GM21526 (cell line): ENCODE results near the gene CGREF1.

Experiments used
- ATAC-seq: cut with Tn5 transposase; IDR thresholded peaks from one replicate; pipeline ENCODE4 v1.9.1; 2021; ENCODE audit warnings: moderate library complexity; ENCODE audit not compliant: unreplicated experiment, low FRiP score

CGREF1 gene, protein sequence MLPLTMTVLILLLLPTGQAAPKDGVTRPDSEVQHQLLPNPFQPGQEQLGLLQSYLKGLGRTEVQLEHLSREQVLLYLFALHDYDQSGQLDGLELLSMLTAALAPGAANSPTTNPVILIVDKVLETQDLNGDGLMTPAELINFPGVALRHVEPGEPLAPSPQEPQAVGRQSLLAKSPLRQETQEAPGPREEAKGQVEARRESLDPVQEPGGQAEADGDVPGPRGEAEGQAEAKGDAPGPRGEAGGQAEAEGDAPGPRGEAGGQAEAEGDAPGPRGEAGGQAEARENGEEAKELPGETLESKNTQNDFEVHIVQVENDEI

DNA sequence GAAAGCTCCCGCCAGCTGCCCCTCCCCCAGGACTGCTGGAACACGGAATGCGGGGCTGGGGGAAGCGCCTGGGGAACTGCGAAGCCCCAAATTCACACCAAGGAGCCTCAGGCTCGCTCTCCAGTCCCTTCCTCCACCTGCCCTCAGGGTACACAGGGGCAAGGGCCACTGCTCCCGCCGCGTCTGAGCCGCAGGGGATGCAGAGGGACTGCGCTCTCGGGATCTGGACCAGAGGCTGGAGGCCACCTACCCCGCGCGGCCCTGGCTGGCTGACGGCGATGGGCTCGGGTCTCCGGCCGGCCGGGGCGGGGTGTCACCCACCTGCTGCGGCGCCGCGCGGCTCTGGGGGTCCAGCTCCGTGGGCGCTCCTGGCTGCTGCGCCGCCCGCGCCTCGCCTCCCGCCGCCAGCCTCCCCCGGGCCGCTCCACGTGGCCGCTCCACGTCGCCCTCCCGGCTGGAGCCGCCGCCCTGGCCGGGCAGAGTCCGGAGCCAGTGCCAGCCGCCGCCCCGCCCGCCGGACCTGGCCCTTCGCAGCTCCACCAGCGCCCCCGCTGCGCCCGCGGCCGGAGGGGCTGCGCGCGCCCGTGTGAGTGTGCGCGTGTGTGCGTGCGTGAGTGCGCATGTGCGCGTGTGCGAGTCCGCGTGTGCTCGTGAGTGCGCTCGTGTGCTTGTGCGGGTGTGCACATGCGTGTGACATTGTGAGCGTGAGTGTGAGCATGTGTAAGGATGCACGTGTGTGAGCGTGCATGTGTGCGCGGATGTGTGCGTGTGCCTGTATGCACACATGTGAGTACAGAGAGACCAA is at the start of gene CGREF1:
Gene CGREF1, minus strand, starts transcription at position 604 of the 805 bp plus-strand sequence. CDS start 14,762 bp downstream, outside the sequence.
- ATAC-seq: no peak

DNA sequence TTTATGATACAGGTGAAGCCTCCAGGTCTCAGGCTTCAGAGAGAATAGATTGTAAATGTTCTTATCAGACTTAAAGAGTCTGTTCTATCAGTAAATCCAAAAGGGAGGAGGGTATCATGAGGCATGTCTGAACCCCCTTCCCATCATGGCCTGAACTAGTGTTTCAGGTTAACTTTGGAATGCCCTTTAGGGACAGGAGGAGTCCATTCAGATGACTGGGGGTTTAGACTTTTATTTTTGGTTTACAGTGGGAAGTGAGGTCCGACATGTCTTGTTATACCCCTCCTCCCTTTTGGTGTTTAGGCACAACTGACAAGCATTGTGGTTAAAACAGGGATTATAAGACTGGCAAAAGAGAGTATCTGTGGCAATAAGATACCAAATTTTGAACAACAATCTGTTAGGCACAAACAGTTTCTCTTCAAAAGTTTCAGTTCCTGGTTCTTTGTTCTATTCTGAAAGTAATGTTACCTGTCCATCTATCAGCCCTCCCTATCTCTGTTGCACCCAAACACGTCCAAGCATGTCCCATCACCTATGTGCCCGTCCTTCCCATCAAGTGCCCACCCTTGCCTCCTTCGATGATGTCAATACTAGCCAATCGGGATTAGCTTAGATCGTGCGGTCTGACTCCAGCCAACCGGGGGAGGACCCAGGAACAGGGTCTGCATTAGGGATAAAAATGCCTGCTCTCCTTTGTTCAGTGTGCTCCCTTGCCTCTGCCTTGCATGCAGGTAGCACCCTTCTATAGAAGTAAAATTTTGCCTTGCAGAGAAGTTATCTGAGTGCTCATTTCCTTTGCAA is 46.2 kb upstream of the CGREF1 start:
- ATAC-seq: no peak

DNA sequence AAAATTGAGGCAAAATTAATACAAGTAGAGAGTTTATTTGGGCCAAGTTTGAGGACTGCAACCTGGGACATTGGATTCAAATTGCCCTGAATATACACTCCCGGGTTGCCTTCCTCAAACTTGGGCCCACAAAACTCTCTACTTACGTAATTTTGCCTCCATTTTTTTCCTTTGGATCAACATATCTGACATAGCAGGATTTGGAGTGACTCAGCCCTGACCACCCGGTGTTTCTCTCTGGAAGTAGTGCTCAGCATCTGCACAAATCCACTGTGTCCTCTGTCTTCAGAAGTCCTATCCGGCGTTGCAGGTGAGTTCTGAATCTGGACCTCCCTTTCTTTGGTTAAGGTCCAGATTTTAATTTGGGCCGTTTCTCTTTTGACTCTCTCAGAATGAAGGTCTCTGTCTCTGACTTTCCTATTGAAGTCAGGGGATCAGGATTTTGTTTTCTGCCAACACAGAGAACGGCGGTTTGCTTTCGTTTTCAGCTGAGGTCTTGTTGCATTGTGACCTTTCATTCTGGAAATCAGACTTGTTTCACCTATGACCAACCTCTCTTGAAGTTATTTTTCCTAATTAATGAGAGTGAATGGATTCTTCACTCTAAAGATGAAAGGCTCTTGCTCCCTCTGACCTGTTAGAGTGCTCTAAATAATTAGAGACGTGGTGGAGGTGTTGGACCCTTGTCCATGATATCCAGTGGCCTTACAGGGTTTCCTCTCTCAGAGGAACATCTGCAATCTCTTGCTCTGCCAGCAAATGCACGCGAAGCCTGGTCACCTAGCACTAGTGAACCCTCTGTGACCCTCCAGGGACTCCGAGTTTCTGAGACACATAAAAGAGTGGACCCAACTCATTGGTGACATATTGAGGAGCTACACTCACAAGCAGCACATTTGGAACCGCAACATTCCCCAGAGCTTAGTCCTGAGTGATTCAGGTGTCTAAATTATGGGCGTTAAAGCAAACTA is 43.5 kb upstream of the CGREF1 start:
- no peak for ATAC-seq

DNA sequence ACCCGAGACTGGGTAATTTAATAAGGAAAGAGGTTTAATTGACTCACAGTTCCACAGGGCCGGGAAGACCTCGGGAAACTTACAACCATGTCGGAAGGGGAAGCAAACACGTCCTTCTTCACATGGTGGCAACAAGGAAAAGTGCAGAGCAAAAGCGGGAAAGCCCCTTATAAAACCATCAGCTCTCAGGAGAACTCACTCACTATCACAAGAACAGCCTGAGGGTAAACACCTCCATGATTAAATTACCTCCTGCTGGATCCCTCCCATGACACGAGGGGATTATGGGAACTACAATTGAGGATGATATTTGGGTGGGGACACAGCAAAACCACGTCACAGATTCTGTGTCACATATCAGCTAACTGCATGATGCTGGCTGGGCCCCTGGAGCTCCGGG is 41.3 kb upstream of the CGREF1 start:
- no peak for ATAC-seq

DNA sequence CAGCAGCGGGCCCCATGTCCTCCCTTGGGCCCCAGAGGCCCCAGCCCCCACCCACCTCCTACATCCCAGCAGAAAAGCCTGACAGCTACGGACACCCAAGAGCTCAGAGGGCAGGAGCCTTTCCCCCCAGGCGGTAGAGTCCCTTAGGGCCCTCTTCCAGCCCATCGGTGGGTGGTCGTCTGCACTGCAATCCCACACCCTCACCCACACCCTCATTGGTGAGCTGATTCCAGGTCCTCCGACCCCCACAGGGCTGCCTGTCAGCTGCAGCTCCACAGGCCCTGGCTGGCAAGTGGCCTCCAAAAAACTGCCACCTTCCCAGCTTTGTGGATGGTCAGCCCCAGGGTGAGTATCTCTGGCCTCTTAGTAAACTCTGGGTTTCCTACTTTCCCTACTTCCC is 40.3 kb upstream of the CGREF1 start:
- ATAC-seq: no peak

DNA sequence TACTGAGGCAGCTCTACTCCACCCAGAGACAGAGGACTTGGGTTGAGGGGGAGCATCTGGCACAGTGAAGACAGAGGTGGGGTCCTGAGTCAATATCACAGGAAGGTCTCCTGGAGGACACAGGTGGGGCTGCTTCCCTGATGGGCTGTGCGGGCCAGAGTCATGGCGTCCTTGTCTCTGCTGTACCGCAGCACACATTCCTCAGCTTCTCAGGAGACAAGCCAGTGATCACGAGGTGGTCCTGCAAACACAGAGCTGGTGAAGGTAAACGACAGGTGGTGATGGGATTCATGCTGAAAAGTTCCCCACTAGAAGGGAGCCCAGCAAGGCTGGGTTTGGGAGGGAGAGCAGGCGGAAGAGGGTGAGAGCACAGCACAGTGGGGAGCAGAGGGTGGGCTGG is 39.5 kb upstream of the CGREF1 start:
- ATAC-seq: no peak

DNA sequence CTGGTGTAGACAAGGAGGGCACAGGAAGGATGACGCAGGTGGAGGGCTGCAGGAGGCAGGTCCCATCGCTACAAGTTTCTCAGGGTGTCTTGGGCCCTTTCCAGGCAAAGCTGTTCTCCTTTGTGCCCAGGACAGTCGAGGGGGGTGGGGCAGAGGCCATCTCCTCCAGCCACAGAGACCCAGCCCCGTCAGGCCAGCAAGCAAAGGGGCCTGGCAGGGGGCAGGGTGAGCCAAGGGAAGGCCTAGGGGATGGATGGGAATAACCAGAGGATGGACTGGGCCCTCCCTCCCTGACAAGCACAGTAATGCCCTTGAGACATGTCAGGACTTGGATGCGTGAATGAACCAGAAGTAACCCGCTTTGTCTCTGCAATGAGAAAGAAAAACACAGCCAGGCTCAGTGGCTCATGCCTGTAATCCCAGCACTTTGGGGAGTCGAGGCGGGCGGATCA is 36.2 kb upstream of the CGREF1 start:
- no peak for ATAC-seq

DNA sequence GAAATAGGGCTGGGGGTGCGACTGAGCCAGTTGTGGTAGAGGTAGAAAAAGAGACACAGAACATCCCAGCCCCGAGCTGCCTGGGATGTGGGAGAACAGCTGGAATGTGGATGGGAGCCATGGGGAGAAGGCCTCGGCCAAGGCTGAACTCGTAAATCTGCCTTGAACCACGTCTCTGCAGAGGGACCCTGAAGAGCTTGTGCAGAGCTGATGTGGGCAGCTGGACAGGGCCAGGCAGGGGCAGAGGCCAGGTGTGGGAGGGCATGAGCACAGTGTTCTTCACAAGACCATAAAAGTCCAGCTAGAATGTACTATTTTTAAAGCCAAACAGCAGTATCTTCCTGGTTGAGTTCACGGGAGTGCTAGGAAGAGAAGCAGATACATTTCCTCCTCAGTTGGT is 35.6 kb upstream of the CGREF1 start:
- ATAC-seq: no peak

DNA sequence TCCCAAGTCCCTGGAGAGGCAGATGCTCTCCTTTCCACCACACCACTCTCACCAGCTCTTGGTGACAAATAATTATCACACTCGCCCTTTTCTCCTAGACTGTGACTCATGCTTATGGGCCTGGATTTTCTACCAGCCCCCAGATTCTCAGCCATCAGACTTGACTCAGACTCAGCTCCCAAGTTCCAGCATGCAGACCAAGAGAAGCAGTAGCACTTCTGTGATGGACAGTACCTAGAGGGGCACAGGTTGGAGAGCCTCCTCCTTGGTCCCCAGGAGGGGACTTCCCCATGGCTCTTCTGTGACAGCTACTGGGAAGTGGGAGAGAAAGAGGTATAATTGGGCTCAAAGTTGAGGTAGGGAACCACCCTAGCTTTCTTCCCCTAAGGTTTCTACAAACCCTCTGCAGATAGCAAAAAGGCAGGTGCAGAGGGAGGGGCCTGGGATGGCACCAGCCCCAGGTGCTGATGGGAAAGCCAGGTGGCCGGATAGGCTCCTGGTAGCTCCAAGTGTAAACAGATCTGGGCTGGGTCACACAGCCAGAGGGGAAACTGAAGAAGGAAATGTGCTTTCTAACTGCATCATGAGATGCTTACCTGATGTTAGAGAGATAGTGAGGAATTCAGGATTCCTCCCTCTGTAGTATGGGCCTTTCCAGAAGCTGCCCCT is 34.0 kb upstream of the CGREF1 start:
- ATAC-seq: no peak

DNA sequence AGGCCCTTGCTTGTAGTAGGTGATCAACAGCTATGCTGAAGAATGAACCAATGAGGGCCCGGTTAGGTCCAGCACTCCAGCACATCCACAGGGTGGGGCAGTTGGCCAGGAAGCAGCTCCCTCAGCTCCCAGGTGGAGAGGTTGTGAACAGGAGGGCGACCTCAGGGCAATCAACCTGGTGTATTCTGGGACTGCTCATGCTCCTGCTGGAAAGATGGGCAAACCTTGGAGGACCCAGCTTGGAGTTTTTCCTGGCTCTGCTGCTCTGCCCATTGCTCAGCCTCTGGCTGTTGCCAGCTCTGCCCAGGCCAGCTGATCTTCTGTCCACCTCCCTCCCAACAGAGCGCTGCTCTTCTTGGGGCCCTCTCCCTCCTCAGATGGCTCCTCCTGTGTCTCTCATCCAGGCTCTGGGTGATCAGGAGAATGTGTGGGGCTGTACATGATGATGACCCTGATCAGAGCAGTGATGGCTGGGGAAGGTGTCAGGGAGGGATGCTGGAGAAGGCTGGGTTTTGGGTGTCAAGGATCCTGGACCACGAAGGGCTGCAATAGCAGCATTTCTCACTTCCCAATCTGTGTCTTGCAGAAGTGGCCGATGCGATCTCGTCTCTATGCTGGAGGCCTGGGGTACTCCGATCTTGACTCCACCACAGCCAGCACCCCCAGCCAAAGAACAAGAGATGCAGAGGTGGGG is 33.3 kb upstream of the CGREF1 start:
- ATAC-seq: no peak

DNA sequence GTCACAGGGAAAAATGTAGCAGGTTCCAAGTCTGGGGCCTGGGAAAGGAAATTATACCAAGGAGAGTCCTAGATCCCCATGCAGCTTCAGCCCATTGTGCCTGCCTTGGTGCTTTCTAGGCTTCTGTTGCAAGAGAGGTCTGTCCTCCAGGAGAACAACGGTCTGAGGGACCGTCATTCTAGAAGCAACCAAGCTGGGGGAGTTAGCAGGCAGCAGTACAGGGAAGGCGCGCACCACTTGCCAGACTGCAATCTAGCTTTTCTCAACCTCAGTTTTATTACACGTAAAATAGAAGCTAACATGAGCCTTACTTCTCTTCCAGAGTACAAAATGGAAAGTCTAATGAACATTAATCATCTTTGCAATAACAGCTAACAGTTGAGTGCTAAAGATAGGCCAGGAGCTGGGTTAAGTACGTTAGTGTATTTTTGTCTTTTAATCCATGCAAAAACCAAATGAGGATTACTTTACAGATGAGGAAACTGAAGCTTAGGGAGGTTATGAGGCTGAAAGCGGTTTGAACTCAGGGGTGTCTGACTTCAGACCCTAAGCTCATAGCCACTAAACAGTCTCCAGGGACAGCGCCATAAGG is 31.8 kb upstream of the CGREF1 start:
- no peak for ATAC-seq

DNA sequence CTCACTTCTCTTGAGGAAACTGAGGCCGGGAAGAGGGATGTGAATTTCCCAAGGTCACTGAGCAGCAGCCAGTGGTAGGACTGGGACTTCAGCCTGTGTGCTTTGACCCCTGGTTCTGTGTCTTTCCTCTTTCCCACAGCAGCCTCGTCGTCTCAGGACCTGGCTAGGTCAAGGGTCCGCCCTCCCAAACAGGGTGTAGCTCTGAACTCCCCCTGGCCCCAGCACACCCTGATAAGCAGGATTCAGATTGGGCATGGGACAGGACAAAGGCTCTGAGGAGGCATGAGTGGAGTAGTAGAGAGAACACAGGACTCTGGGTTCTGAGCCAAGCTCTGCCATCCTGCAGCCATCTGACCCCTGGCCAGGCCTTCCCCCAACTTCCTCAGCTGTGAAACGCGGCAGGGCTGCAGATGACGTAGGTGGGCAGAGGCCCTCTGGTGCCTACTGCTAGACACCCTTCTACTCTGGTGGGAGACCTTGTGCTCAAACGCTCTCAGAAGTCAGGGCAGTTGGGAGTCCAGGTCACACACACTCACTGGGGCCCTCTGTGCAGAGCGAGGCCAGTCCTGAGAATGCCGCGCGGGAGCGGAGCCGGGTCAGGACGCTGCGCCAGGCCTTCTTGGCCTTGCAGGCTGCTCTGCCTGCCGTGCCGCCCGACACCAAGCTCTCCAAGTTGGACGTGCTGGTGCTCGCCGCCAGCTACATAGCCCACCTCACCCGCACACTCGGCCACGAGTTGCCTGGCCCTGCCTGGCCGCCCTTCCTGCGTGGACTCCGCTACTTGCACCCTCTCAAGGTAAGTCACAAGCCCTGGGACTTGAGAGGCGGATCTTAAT is 30.9 kb upstream of the CGREF1 start:
- no peak for ATAC-seq

DNA sequence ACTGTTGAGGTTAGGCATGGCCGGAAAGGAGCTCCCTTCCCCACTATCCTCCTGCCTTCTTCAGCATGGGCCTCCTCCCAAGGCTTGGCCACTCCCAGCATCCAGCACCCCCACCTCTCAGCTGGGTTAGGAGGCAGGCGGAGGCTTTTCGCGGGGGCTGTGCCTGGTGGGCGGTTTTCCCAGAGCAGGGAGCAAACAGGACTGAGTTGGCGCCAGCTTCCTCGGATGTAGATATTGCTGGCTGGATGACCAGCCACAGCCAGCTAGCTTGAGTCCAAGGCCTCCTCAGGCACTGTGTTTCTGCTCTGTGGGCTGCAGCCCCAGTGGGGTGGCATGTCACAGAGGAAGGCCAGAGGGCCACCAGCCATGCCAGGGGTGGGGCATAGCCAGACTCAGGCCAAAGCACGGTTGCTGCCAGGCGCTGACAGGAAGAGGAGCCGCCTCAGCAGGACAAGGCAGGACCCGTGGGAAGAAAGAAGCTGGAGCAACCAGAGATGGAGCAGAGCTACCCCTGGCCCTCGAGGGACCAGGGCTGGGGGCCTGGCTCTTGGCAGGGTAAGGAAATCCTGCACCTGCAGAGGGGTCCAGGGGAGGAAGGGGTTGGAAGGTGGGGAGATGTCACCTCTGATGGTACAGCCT is 30.0 kb upstream of the CGREF1 start, which contains the start of gene TCF23:
Gene TCF23, plus strand, starts transcription at position 204 of the 639 bp plus-strand sequence. Its CDS starts 130 bp downstream, at position 334.
- ATAC-seq: no peak

DNA sequence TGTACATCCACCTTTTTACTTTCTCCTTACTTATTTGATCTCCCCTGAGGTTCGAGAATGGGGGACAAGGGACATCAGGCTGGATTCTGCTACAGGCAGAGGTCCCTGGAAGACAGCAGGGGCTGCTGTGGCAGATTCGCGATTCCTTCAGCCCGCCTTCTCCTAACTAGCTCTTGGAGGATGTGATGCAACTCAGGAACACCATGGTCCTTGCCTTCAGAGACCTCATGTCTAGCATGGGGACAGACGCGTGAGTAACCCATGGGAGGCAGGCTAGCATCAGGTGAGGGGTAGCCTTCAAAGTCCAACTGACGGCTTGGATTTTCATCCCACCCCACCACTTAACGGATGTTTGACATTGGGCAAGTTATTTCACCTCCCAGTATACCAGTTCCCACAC is 29.0 kb upstream of the CGREF1 start:
- ATAC-seq: no peak

DNA sequence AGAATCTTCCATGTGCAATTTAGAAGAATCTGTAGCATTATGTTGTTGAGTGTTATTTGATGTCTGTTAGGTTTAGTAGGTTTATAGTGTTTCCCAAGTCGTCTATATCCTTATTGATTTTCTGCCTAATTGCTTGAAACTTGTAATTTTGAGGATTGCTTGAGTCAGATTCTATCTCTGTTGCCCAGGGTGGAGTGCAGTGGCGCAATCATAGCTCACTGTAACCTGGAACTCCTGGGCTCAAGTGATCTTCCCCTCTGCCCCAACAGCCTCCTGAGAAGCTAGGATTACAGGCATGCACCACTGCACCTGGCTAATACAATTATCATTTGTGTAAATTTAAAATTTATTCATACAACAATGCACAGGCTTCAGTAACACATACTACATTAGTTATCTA is 26.8 kb upstream of the CGREF1 start:
- no peak for ATAC-seq

DNA sequence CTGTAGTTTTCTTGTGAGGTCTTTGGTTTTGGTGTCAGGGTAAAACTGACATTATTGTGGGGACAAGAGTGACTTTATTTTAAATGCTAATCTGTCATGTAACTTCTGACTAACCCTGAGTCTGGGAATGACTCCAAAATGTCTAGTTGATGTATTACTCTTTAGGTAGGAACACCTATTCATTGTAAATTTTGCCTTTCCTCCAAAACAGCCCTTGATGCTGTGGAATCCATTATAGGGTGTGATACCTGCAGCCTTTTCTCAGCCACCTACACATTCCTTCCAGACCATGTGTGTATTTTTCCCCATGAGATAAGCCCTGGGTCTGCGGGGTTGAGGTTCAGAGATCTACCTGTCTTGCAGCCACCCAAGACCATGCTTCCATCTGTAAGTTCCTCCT is 24.4 kb upstream of the CGREF1 start:
- ATAC-seq: no peak

DNA sequence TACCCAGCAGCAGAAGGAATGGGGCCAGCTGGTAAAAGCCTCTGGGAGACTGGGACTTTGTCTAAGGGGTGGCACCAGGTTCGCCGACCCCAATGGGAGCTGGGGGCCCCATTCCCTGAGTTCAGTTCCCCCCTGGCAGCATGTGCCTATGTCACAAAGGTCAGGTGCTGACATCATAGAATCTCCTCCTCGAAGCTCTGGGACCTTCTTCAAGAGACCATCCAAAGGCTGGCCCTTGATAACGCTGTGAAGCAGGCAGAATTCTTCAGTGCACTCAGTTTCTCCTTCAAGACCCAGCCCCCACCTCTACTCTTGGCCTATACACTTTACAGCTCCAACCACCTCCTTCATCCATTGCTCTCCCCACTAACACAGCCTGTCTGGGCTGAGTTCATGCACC is 20.4 kb upstream of the CGREF1 start, which contains the start of gene PRR30:
Gene PRR30, minus strand, starts transcription at position 101 of the 400 bp plus-strand sequence. CDS start 1,081 bp downstream, outside the sequence.
- no peak for ATAC-seq
